Measurements from ENCODE around the gene CFAP157. TPM values are rescaled to one million over a fixed set of nuclear protein-coding genes. Genes with fewer than 3 reads are reported as not detected.
"Not testable (repeated sequence)": the region's sequence is repeated elsewhere in the genome, so short reads cannot be mapped to it uniquely, and the experiment has no call there.

CFAP157 gene
- polyA plus RNA-seq, 4 donors, result 1.4 to 8.0 (median 3.9) TPM

- DNase-seq (ENCODE audit: low read depth in 4 of 4, low spot score in 3 of 4), result no peak
These were observed 48.6 kb downstream of the CFAP157 start for GRCh38 chr9:127755061-127756060.

- no peak for DNase-seq (ENCODE audit: low read depth in 4 of 4, low spot score in 3 of 4)
These were observed 49.4 kb downstream of the CFAP157 start for GRCh38 chr9:127756233-127756632.

- DNase-seq (ENCODE audit: low read depth in 4 of 4, low spot score in 3 of 4), result not testable (repeated sequence)
These were observed 50.0 kb downstream of the CFAP157 start for GRCh38 chr9:127756776-127757175.

GRCh38 chr9:127758843-127759242 lies 52.1 kb downstream of the CFAP157 start:
- no peak for DNase-seq (ENCODE audit: low read depth in 4 of 4, low spot score in 3 of 4)

GRCh38 chr9:127761061-127761460 lies 54.3 kb downstream of the CFAP157 start:
- no peak for DNase-seq (ENCODE audit: low read depth in 4 of 4, low spot score in 3 of 4)

- DNase-seq (ENCODE audit: low read depth in 4 of 4, low spot score in 3 of 4), result no peak
These were observed 54.7 kb downstream of the CFAP157 start for GRCh38 chr9:127761491-127761956.

GRCh38 chr9:127762111-127762676 lies 55.4 kb downstream of the CFAP157 start:
- no peak for DNase-seq (ENCODE audit: low read depth in 4 of 4, low spot score in 3 of 4)

- no peak for DNase-seq (ENCODE audit: low read depth in 4 of 4, low spot score in 3 of 4)
These were observed 57.2 kb downstream of the CFAP157 start for GRCh38 chr9:127763918-127764384.

- DNase-seq (ENCODE audit: low read depth in 4 of 4, low spot score in 3 of 4), result no peak
These were observed 58.6 kb downstream of the CFAP157 start for GRCh38 chr9:127765418-127765817.

Other genes starting within 250 kb of the CFAP157 start
- gene STXBP1, start 94.7 kb upstream of the CFAP157 start, polyA plus RNA-seq (ENCODE audit: insufficient read length in 4 of 4), result 10 to 100 TPM; 23.8 to 36.9 (median 29.2) TPM
- 10 to 100 TPM in 1 of 4 donors, 1 to 10 TPM in 3; 5.4 to 14.6 (median 7.9) TPM for gene PTRH1, start 8.7 kb downstream of the CFAP157 start, polyA plus RNA-seq (ENCODE audit: insufficient read length in 4 of 4)
- gene TTC16, start 9.1 kb downstream of the CFAP157 start, polyA plus RNA-seq (ENCODE audit: insufficient read length in 4 of 4), result under 1 TPM; 0.08 to 0.38 (median 0.24) TPM
- gene TOR2A, start 28.3 kb downstream of the CFAP157 start, polyA plus RNA-seq (ENCODE audit: insufficient read length in 4 of 4), result 10 to 100 TPM; 11.7 to 20.0 (median 13.6) TPM
- 10 to 100 TPM; 10.3 to 17.8 (median 14.1) TPM for gene SH2D3C, start 71.7 kb downstream of the CFAP157 start, polyA plus RNA-seq (ENCODE audit: insufficient read length in 4 of 4)
- gene CDK9, start 79.0 kb downstream of the CFAP157 start, polyA plus RNA-seq (ENCODE audit: insufficient read length in 4 of 4), result 10 to 100 TPM; 62.7 to 74.9 (median 68.7) TPM
- gene FPGS, start 95.9 kb downstream of the CFAP157 start, polyA plus RNA-seq (ENCODE audit: insufficient read length in 4 of 4), result 10 to 100 TPM; 36.3 to 50.7 (median 40.0) TPM
- 10 to 100 TPM; 76.1 to 91.7 (median 83.2) TPM for gene ENG, start 147.7 kb downstream of the CFAP157 start, polyA plus RNA-seq (ENCODE audit: insufficient read length in 4 of 4)
- gene AK1, start 170.7 kb downstream of the CFAP157 start, polyA plus RNA-seq (ENCODE audit: insufficient read length in 4 of 4), result 10 to 100 TPM; 35.9 to 45.3 (median 43.0) TPM
- gene ST6GALNAC6, start 192.6 kb downstream of the CFAP157 start, polyA plus RNA-seq (ENCODE audit: insufficient read length in 4 of 4), result 10 to 100 TPM; 38.6 to 46.5 (median 43.3) TPM
- 10 to 100 TPM; 10.4 to 17.5 (median 12.5) TPM for gene ST6GALNAC4, start 210.1 kb downstream of the CFAP157 start, polyA plus RNA-seq (ENCODE audit: insufficient read length in 4 of 4)
- gene PIP5KL1, start 223.8 kb downstream of the CFAP157 start, polyA plus RNA-seq (ENCODE audit: insufficient read length in 4 of 4), result 1 to 10 TPM in 3 of 4 donors, under 1 TPM in 1; 0.85 to 2.2 (median 1.9) TPM
- gene DPM2, start 230.9 kb downstream of the CFAP157 start, polyA plus RNA-seq (ENCODE audit: insufficient read length in 4 of 4), result 10 to 100 TPM; 33.5 to 38.7 (median 36.4) TPM